ENCODE results near the gene OR4N5.

Gene OR4N5

GRCh38 chr14:20190596-20190995 is 52.0 kb downstream of the OR4N5 start, which contains the start of gene OR11G2:
Gene OR11G2 (plus strand): TSS chr14:20190896. CDS start chr14:20197438, 6,542 bp downstream.
- Mint-ChIP-seq H3K4me1 (no peaks in the 10 kb centered on the region), H3K9me3 (peaks cover 82% of the 10 kb centered on the region), H3K27ac (no peak within 1 kb of the TSS), H3K4me3 (no peak within 1 kb of the TSS), H3K27me3 (ENCODE audit: low read depth, poor library complexity) (no peaks in the 10 kb centered on the region), H3K36me3 (ENCODE audit: low read depth) (no peaks in the 10 kb centered on the region)
- TF ChIP-seq CTCF (IDR thresholded peaks at IDR 0.05): no peak
- DNase-seq: no peak

GRCh38 chr14:20191396-20191795 is 52.8 kb downstream of the OR4N5 start:
- Mint-ChIP-seq H3K9me3 (peaks cover 81% of the 10 kb centered on the region), H3K36me3 (ENCODE audit: low read depth) (no peaks in the 10 kb centered on the region)
- DNase-seq: no peak

GRCh38 chr14:20194101-20194500 is 55.5 kb downstream of the OR4N5 start:
- Mint-ChIP-seq H3K9me3 (peaks cover 76% of the 10 kb centered on the region), H3K27ac (no peak overlapping the region)
- TF ChIP-seq CTCF (IDR thresholded peaks at IDR 0.05): no peak

More at GRCh38 chr14:20191396-20191795, 52.8 kb downstream of the OR4N5 start:
- Mint-ChIP-seq H3K27me3 (ENCODE audit: low read depth, poor library complexity) (no peaks in the 10 kb centered on the region), H3K4me3 (no peak overlapping the region), H3K27ac (no peak overlapping the region), H3K4me1 (no peaks in the 10 kb centered on the region)
- no peak for TF ChIP-seq CTCF (IDR thresholded peaks at IDR 0.05)

More at GRCh38 chr14:20194101-20194500, 55.5 kb downstream of the OR4N5 start:
- no peak overlapping the region for H3K4me3 Mint-ChIP-seq
- DNase-seq: no peak
- H3K27me3 Mint-ChIP-seq (ENCODE audit: low read depth, poor library complexity): peaks cover 2% of the 10 kb centered on the region
- no peaks in the 10 kb centered on the region for H3K36me3 Mint-ChIP-seq (ENCODE audit: low read depth)
- H3K4me1 Mint-ChIP-seq: no peaks in the 10 kb centered on the region

Data from nephron progenitor cell (in vitro differentiated cells).